HG03039 (cell line): Measurements from ENCODE around the gene GADD45A.

ENCODE experiments used
- ATAC-seq: cut with Tn5 transposase; IDR thresholded peaks from one replicate; pipeline ENCODE4 v1.9.1; 2021; ENCODE audit warnings: mild to moderate bottlenecking, moderate library complexity; ENCODE audit not compliant: unreplicated experiment

Gene GADD45A

GRCh38 chr1:67687649-67688048, 2.6 kb downstream of the GADD45A start:
- no peak for ATAC-seq

- no peak for ATAC-seq
Observed at GRCh38 chr1:67688526-67689219, 3.7 kb downstream of the GADD45A start.

DNA sequence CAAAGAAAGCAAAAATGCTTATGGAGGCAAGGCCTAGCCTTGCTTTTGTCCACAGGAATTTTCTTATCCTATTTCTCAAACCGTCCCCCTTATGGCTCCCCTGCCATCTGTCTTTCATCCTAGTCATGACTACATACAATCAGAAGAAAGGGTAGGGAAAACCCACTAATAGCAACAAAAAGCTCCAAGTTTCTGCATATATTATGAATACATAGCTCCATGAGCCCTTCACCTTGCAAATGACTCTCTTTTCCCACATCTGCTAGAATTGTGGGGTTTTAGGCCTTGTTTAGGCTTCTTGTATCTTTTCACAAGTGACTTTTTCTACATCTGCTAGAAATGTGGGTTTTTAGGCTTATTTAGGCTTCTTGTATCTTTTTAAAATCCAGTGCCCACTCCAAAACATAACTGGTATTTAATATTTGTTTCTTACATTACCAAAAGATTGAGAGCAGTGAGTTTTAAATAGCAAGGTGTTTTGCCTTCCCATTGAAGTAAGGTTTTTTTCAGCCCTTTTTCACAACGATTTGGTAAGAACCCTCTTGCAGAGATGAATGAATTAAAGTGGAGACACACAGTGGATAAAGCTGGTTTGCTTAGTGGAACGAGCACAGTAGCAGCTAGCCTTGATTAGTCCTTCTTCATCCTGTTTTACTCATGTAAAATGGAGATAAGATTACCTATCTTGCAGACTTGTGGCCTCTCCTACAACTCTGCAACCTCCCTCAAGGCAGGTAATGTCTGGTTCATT, 4.4 kb downstream of the GADD45A start:
- no peak for ATAC-seq

GRCh38 chr1:67690018-67690363, 5.0 kb downstream of the GADD45A start:
- ATAC-seq, result no peak

- ATAC-seq, result no peak
Observed at GRCh38 chr1:67690411-67690810, 5.4 kb downstream of the GADD45A start.

GRCh38 chr1:67691712-67692111, 6.7 kb downstream of the GADD45A start:
- ATAC-seq, result no peak

DNA sequence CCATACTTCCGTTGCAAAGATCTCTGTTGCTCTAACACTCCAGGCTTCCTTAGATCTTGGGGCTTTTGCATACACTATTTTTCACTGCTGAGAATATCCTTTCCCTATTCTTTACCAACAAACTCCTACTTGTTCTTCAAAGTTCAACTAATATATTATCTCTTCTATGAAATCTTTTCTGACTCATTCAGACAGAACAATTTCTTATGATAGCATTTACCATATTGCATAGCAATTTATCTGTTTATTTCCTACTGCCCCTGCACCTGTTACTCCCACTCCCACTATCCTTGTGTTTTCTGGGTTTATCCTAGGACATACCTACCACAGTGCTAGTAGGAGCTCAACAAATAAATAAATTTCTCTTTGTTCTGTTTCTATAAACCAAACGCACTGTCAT, 11.0 kb downstream of the GADD45A start:
- no peak for ATAC-seq

GRCh38 chr1:67696708-67697107, 11.7 kb downstream of the GADD45A start:
- ATAC-seq, result no peak

DNA sequence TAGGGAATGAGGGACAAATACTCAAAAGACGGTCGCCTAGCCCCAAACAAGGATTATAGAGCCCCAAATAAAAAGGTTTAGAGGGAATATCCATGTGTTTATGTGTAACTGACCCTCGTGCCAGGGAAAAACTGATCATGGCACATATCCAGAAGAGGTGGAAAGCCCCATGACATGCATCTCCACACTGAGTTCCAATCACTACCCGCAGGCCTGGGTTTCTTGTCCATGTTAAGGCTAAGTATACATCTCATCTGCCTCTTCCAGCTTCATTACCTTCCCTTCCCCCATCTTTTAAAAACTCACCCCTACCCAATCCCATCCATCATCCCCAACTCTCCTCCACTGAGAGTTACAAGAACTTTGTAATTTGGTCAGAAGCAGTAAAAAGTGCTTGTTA, 15.2 kb downstream of the GADD45A start:
- ATAC-seq, result no peak

- no peak for ATAC-seq
Observed at GRCh38 chr1:67700692-67701410, 15.8 kb downstream of the GADD45A start.

DNA sequence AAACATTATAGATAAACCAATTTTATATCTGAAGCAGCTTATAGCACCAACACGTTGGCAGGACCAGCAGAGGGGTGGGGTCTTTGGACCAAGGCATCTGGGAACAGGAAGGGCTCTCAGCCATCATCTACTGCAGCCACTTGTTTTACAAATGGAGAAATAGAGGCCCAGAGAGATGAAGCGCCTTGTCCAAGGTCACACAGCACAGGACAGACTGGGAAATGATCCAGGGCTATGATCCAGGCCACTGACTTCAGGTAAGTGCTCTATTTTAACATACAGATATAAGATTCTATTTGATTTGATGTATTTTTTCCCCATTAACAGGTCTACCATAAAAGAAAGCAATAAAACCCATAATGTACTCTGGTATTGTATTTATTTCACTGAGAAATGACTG, 16.9 kb downstream of the GADD45A start:
- no peak for ATAC-seq

- no peak for ATAC-seq
Observed at GRCh38 chr1:67704351-67704750, 19.4 kb downstream of the GADD45A start.

- ATAC-seq, result no peak
Observed at GRCh38 chr1:67705735-67706453, 20.9 kb downstream of the GADD45A start.

DNA sequence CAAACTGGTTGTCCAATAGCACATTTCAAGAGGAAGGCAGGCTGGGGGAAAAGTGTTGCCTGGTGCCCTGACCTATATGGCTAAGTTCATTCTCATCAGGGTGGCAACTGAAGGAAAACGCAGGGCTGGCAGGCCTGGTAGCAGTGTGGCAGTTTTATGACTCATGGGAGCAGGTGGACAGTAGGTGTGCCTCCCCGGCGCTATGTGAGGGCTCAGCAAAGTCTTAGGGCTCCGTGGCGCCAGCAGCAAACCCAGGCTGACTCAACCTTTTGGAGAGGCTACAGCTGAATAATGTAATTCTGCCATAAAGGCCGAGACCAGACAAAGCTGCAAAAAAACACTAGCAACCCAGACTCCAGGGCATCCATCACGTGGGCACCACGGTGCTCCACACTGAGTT, 23.6 kb downstream of the GADD45A start:
- no peak for ATAC-seq

- ATAC-seq, result no peak
Observed at GRCh38 chr1:67710417-67710816, 25.4 kb downstream of the GADD45A start.

GRCh38 chr1:67711158-67711854, 26.3 kb downstream of the GADD45A start:
- no peak for ATAC-seq

DNA sequence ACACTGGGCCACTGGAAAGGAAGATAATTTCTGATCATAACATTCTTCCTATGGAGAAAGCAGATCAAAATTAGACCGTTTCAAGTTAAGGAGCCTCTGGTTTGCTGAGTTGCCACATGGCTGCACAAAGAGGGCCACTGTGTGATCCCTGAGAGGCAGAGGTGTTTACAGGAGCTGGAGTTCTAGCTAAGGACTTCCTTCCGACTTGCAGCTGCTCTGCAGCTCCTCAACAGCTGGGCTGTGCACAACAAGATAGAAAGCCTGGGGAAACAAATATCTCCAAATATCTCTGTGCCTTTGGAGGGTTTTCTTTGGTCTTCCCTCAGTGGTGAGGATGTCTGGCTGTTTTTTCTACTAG, 26.8 kb downstream of the GADD45A start:
- ATAC-seq, result no peak

- ATAC-seq, result no peak
Observed at GRCh38 chr1:67713057-67713846, 28.3 kb downstream of the GADD45A start.

DNA sequence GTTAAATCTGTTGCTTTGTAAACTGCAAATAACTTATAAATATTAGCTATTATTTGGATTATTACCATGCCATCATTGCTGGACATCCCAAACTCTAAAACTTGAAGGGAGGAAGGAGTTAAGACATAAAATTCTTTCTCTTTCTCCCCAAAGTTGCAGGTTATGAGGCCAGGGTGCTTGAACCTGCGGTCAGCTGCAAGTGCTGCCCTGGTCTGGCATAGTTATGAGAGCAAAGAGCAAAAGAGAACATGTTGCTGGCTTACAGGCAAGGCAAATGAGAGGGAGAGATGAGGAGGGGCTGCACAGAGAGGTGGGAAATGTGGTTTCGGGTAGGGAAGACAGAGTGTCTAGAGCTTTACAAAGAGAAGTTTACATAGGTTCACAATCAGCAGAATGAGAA, 30.8 kb downstream of the GADD45A start:
- no peak for ATAC-seq

DNA sequence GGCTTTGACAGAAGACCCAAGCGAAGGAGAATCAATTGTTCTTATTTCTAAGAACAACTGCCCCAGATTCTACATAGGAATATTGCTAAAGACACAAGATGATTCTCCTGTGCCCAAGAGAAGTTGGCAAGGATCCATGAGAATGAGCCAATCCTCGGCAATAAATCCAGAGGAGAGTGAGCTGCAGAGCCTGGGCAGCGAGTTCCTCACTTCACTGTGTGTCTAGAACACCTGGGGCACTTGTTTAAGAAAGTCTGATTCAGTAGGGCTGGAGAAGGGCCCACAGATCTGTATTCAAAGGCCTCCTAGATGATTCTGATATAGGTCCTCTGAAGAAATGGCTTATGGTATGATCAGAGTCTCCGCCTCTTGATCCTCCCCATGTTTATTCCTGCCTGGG, 31.8 kb downstream of the GADD45A start:
- no peak for ATAC-seq
